GM23248 (cell line): ENCODE data around the gene DPP3. TPM values are rescaled to one million over a fixed set of nuclear protein-coding genes. Genes with fewer than 3 reads are reported as not detected.

ENCODE experiments used
- DNase-seq: peaks from one replicate; pipeline ENCODE4 v3.0.0-alpha.2; 2015
- H2AFZ ChIP-seq: fragments of 200-600 bp; sonication (generic); 2 replicates; pipeline ENCODE4 v1.6.1; 2016; ENCODE audit warnings: antibody characterized with exemption
- H3F3A ChIP-seq: fragments of 200-600 bp; sonication (generic); 2 replicates; pipeline ENCODE4 v1.6.1; 2016; ENCODE audit warnings: mild to moderate bottlenecking, antibody characterized with exemption, mixed run types; ENCODE audit not compliant: insufficient read depth
- H3K27ac ChIP-seq: fragments of 200-600 bp; sonication (generic); 2 replicates; pipeline ENCODE4 v1.5.1; 2016; ENCODE audit warnings: mild to moderate bottlenecking
- H3K27me3 ChIP-seq: fragments of 200-600 bp; sonication (generic); replicated peaks from 2 replicates; pipeline ENCODE4 v1.6.1; 2016; ENCODE audit warnings: mild to moderate bottlenecking; ENCODE audit not compliant: insufficient read depth
- H3K36me3 ChIP-seq: fragments of 200-600 bp; sonication (generic); 2 replicates; pipeline ENCODE4 v1.6.1; 2016; ENCODE audit warnings: low read depth, mild to moderate bottlenecking
- H3K4me1 ChIP-seq: fragments of 200-600 bp; sonication (generic); 2 replicates; pipeline ENCODE4 v1.6.1; 2016; ENCODE audit warnings: mild to moderate bottlenecking; ENCODE audit not compliant: insufficient read depth
- H3K4me2 ChIP-seq: fragments of 200-600 bp; sonication (generic); one replicate; pipeline ENCODE4 v1.6.1; 2016; ENCODE audit warnings: mild to moderate bottlenecking; ENCODE audit not compliant: unreplicated experiment
- H3K4me3 ChIP-seq: fragments of 200-600 bp; sonication (generic); 2 replicates; pipeline ENCODE4 v1.5.1; 2016; ENCODE audit warnings: mild to moderate bottlenecking
- H3K79me2 ChIP-seq: fragments of 200-600 bp; sonication (generic); 2 replicates; pipeline ENCODE4 v1.6.1; 2016; ENCODE audit warnings: mild to moderate bottlenecking; ENCODE audit not compliant: insufficient read depth
- H3K9ac ChIP-seq: fragments of 200-600 bp; sonication (generic); 2 replicates; pipeline ENCODE4 v1.6.1; 2016; ENCODE audit warnings: mild to moderate bottlenecking
- H3K9me2 ChIP-seq: fragments of 200-600 bp; sonication (generic); 2 replicates; pipeline ENCODE4 v1.6.1; 2016; ENCODE audit warnings: mixed run types, mild to moderate bottlenecking, moderate library complexity; ENCODE audit not compliant: insufficient read depth
- H3K9me3 ChIP-seq: fragments of 200-600 bp; sonication (generic); one replicate; pipeline ENCODE4 v1.6.1; 2017; ENCODE audit warnings: low read depth
- H4K20me1 ChIP-seq: fragments of 200-600 bp; sonication (generic); 2 replicates; pipeline ENCODE4 v1.6.0; 2016; ENCODE audit not compliant: insufficient read depth
- EZH2 ChIP-seq: fragments of 200-600 bp; sonication (generic); IDR thresholded peaks from 2 replicates; pipeline ENCODE4 v1.6.1; 2018; ENCODE audit warnings: antibody characterized with exemption, mild to moderate bottlenecking; ENCODE audit not compliant: insufficient read depth, poor library complexity, severe bottlenecking
- EZH2phosphoT487 ChIP-seq: fragments of 200-600 bp; sonication (generic); IDR thresholded peaks from 2 replicates; pipeline ENCODE4 v1.6.1; 2018; ENCODE audit warnings: antibody characterized with exemption, moderate library complexity, mild to moderate bottlenecking, low read depth; ENCODE audit not compliant: insufficient read depth
- WGBS, 2 experiments: methylation state at CpG; one replicate each; pipeline ENCODE4 v1.1.6; 2015 to 2017; ENCODE audit warnings: low lambda C conversion rate in 2 of 2, low coverage in 1 of 2; ENCODE audit errors: missing lambda C conversion rate in 2 of 2; 5-methylcytosine and 5-hydroxymethylcytosine counted together
- in situ Hi-C: fragments of 300-500 bp; cut with MboI; formaldehyde crosslinking; loops from 2 replicates; pipeline ENCODE4 v1.15.0; 2020
- polyA plus RNA-seq: library from polyadenylated mRNA; unstranded; fragments of >200 nt; fragmentation: Nextera tagmentation; extraction: Ambion mirVana; gene quantifications from 2 replicates; pipeline ENCODE4 v1.2.1, GENCODE V29; 2016
- small RNA-seq: library from RNA; depleted of rRNA; stranded (forward); fragments of <200 nt; gene quantifications from one replicate; pipeline ENCODE3, GENCODE V24; 2014; ENCODE audit warnings: low read depth, low replicate concordance
- total RNA-seq: library from RNA; depleted of rRNA; stranded (reverse); fragments of >200 nt; shearing (Covaris generic); gene quantifications from 2 replicates; pipeline ENCODE4 v1.2.3, GENCODE V29; 2014; rRNA removed

The DPP3 gene
- total and polyA plus RNA-seq, 2 experiments from 2014 or later: 34.7 to 50.8 TPM

DNA sequence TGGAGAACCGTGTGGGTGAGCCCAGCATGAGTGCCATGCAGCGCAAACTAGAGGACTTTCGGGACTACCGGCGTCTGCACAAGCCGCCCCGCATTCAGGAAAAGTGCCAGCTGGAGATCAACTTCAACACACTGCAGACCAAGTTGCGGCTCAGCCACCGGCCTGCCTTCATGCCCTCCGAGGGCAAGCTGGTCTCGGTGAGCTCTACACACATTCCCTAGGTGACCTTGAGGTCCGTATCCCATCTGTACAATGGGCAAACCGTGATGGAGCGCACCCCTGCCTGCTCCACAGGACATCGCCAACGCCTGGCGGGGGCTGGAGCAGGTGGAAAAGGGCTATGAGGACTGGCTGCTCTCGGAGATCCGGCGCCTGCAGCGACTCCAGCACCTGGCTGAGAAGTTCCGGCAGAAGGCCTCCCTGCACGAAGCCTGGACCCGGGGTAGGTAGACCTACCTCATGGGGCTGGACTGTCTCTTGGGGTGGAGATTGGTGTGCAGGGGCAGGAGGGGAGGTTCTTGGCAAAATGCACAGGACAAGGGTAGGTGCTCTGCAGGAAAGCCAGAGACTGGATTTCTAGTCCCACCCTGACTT is 77.6 kb downstream of the DPP3 start:
- TF ChIP-seq EZH2 (no peak), EZH2phosphoT487 (no peak)
- DNase-seq: no peak

More for the DNA sequence above, 77.6 kb downstream of the DPP3 start:
- no peaks in the 10 kb centered on the region for H3K9me3 ChIP-seq
- no peaks in the 10 kb centered on the region for H4K20me1 ChIP-seq
- peaks cover 9% of the 10 kb centered on the region for H3K27me3 ChIP-seq
- H3K9me2 ChIP-seq: no peaks in the 10 kb centered on the region
- H3K9ac ChIP-seq: no peak overlapping the region
- H3F3A ChIP-seq: no peaks in the 10 kb centered on the region
- in situ Hi-C loops: no loop called here
- 85 to 91% methylated on average over 22 to 24 of the region's 24 CpGs for WGBS, 2 experiments
- no peaks in the 10 kb centered on the region for H3K79me2 ChIP-seq
- H2AFZ ChIP-seq: no peak overlapping the region
- H3K36me3 ChIP-seq: no peaks in the 10 kb centered on the region
- no peaks in the 10 kb centered on the region for H3K4me1 ChIP-seq
- no peak overlapping the region for H3K4me2 ChIP-seq
- H3K4me3 ChIP-seq: no peak overlapping the region
- H3K27ac ChIP-seq: no peak overlapping the region

Small RNA genes within 50 kb of the gene (small RNA-seq; reads per million reads assigned to genes)
- not detected for gene RF00416

Other genes starting within 250 kb of the DPP3 start
- 21.9 and 25.5 TPM in 2 replicates for gene KLC2, start 222.7 kb upstream of the DPP3 start, total RNA-seq
- gene KLC2, start 222.7 kb upstream of the DPP3 start, polyA plus RNA-seq: 17.1 and 19.7 TPM in 2 replicates
- 146 and 151 TPM in 2 replicates for gene RAB1B, start 211.8 kb upstream of the DPP3 start, total RNA-seq
- 86.7 and 92.1 TPM in 2 replicates for gene RAB1B, start 211.8 kb upstream of the DPP3 start, polyA plus RNA-seq
- gene CNIH2, start 202.3 kb upstream of the DPP3 start, total RNA-seq: 1.4 TPM in 1 of 2 replicates, not detected in the other
- 0.39 and 0.50 TPM in 2 replicates for gene CNIH2, start 202.3 kb upstream of the DPP3 start, polyA plus RNA-seq
- 193 and 222 TPM in 2 replicates for gene YIF1A, start 191.3 kb upstream of the DPP3 start, total RNA-seq
- gene YIF1A, start 191.3 kb upstream of the DPP3 start, polyA plus RNA-seq: 259 and 284 TPM in 2 replicates
- gene TMEM151A, start 188.5 kb upstream of the DPP3 start, total RNA-seq: 0.54 TPM in 1 of 2 replicates, not detected in the other
- gene TMEM151A, start 188.5 kb upstream of the DPP3 start, polyA plus RNA-seq: 0.19 and 0.33 TPM in 2 replicates
- gene CD248, start 163.4 kb upstream of the DPP3 start, total RNA-seq: 212 and 230 TPM in 2 replicates
- gene CD248, start 163.4 kb upstream of the DPP3 start, polyA plus RNA-seq: 616 and 629 TPM in 2 replicates
- gene RIN1, start 144.0 kb upstream of the DPP3 start, total RNA-seq: 37.7 and 44.0 TPM in 2 replicates
- 16.8 and 19.1 TPM in 2 replicates for gene RIN1, start 144.0 kb upstream of the DPP3 start, polyA plus RNA-seq
- gene BRMS1, start 135.3 kb upstream of the DPP3 start, total RNA-seq: 48.7 and 65.9 TPM in 2 replicates
- 45.9 and 46.2 TPM in 2 replicates for gene BRMS1, start 135.3 kb upstream of the DPP3 start, polyA plus RNA-seq
- 32.0 and 45.3 TPM in 2 replicates for gene B4GAT1, start 132.8 kb upstream of the DPP3 start, total RNA-seq
- gene B4GAT1, start 132.8 kb upstream of the DPP3 start, polyA plus RNA-seq: 23.9 and 26.0 TPM in 2 replicates
- gene SLC29A2, start 108.7 kb upstream of the DPP3 start, total RNA-seq: not detected in 2 replicates
- not detected in 2 replicates for gene SLC29A2, start 108.7 kb upstream of the DPP3 start, polyA plus RNA-seq
- not detected in 2 replicates for gene NPAS4, start 59.4 kb upstream of the DPP3 start, total RNA-seq
- gene NPAS4, start 59.4 kb upstream of the DPP3 start, polyA plus RNA-seq: not detected in 2 replicates
- gene MRPL11, start 41.6 kb upstream of the DPP3 start, total RNA-seq: 36.7 and 53.5 TPM in 2 replicates
- 75.7 and 76.6 TPM in 2 replicates for gene MRPL11, start 41.6 kb upstream of the DPP3 start, polyA plus RNA-seq
- 8.1 and 10.5 TPM in 2 replicates for gene PELI3, start 13.5 kb upstream of the DPP3 start, total RNA-seq
- 5.3 and 5.8 TPM in 2 replicates for gene PELI3, start 13.5 kb upstream of the DPP3 start, polyA plus RNA-seq
- 39.1 and 58.8 TPM in 2 replicates for gene BBS1, start 30.2 kb downstream of the DPP3 start, total RNA-seq
- gene BBS1, start 30.2 kb downstream of the DPP3 start, polyA plus RNA-seq: 20.2 and 23.0 TPM in 2 replicates
- 20.8 and 27.3 TPM in 2 replicates for gene ZDHHC24, start 65.6 kb downstream of the DPP3 start, total RNA-seq
- gene ZDHHC24, start 65.6 kb downstream of the DPP3 start, polyA plus RNA-seq: 22.3 and 23.5 TPM in 2 replicates
- gene ACTN3, start 66.5 kb downstream of the DPP3 start, total RNA-seq: not detected in 2 replicates
- gene ACTN3, start 66.5 kb downstream of the DPP3 start, polyA plus RNA-seq: not detected in 2 replicates
- gene CTSF, start 88.2 kb downstream of the DPP3 start, total RNA-seq: 67.7 and 72.6 TPM in 2 replicates
- 53.6 and 59.2 TPM in 2 replicates for gene CTSF, start 88.2 kb downstream of the DPP3 start, polyA plus RNA-seq
- 0.11 and 0.13 TPM in 2 replicates for gene CCDC87, start 112.6 kb downstream of the DPP3 start, total RNA-seq
- gene CCDC87, start 112.6 kb downstream of the DPP3 start, polyA plus RNA-seq: 0.39 and 0.40 TPM in 2 replicates
- gene CCS, start 112.8 kb downstream of the DPP3 start, total RNA-seq: 28.0 and 29.5 TPM in 2 replicates
- gene CCS, start 112.8 kb downstream of the DPP3 start, polyA plus RNA-seq: 44.1 and 44.2 TPM in 2 replicates
- gene RBM14, start 136.2 kb downstream of the DPP3 start, total RNA-seq: 23.5 and 28.4 TPM in 2 replicates
- gene RBM14, start 136.2 kb downstream of the DPP3 start, polyA plus RNA-seq: 40.6 and 42.6 TPM in 2 replicates
- 79.0 and 81.4 TPM in 2 replicates for gene RBM4, start 158.3 kb downstream of the DPP3 start, total RNA-seq
- gene RBM4, start 158.3 kb downstream of the DPP3 start, polyA plus RNA-seq: 121 and 125 TPM in 2 replicates
- 18.5 and 22.9 TPM in 2 replicates for gene RBM4B, start 197.5 kb downstream of the DPP3 start, total RNA-seq
- 23.2 and 23.4 TPM in 2 replicates for gene RBM4B, start 197.5 kb downstream of the DPP3 start, polyA plus RNA-seq
- 0.13 and 0.22 TPM in 2 replicates for gene SPTBN2, start 248.8 kb downstream of the DPP3 start, total RNA-seq
- gene SPTBN2, start 248.8 kb downstream of the DPP3 start, polyA plus RNA-seq: 0.13 TPM in 1 of 2 replicates, not detected in the other